ENCODE measurements around the gene PSMB3.

Gene PSMB3

GRCh38 chr17:38733982-38734973 lies 18.3 kb upstream of the PSMB3 start:
- no peak for DNase-seq (ENCODE audit: low spot score)

GRCh38 chr17:38735161-38735997 lies 17.2 kb upstream of the PSMB3 start:
- DNase-seq (ENCODE audit: low spot score): peak; percentile 68

- DNase-seq (ENCODE audit: low spot score): no peak
Observed at GRCh38 chr17:38738007-38738662, 14.4 kb upstream of the PSMB3 start.

- no peak for DNase-seq (ENCODE audit: low spot score)
Observed at GRCh38 chr17:38738686-38739085, 13.9 kb upstream of the PSMB3 start.

GRCh38 chr17:38739305-38739704 lies 13.2 kb upstream of the PSMB3 start:
- DNase-seq (ENCODE audit: low spot score): no peak

GRCh38 chr17:38740044-38740443 lies 12.5 kb upstream of the PSMB3 start:
- no peak for DNase-seq (ENCODE audit: low spot score)

- DNase-seq (ENCODE audit: low spot score): no peak
Observed at GRCh38 chr17:38740806-38741205, 11.7 kb upstream of the PSMB3 start.

- no peak for DNase-seq (ENCODE audit: low spot score)
Observed at GRCh38 chr17:38741461-38741860, 11.1 kb upstream of the PSMB3 start.

GRCh38 chr17:38741921-38742410 lies 10.6 kb upstream of the PSMB3 start:
- no peak for DNase-seq (ENCODE audit: low spot score)

- DNase-seq (ENCODE audit: low spot score): no peak
Observed at GRCh38 chr17:38742411-38743308, 9.9 kb upstream of the PSMB3 start.

- no peak for DNase-seq (ENCODE audit: low spot score)
Observed at GRCh38 chr17:38743556-38744171, 8.9 kb upstream of the PSMB3 start.

GRCh38 chr17:38745545-38745944 lies 7.0 kb upstream of the PSMB3 start:
- DNase-seq (ENCODE audit: low spot score): no peak

GRCh38 chr17:38746004-38746848 lies 6.3 kb upstream of the PSMB3 start:
- DNase-seq (ENCODE audit: low spot score): no peak

- no peak for DNase-seq (ENCODE audit: low spot score)
Observed at GRCh38 chr17:38746849-38747462, 5.6 kb upstream of the PSMB3 start.

GRCh38 chr17:38747463-38748148 lies 4.9 kb upstream of the PSMB3 start:
- no peak for DNase-seq (ENCODE audit: low spot score)

- no peak for DNase-seq (ENCODE audit: low spot score)
Observed at GRCh38 chr17:38748149-38748891, 4.2 kb upstream of the PSMB3 start, which contains the start of gene PCGF2. Gene PCGF2, minus strand, starts transcription at chr17:38748336. Its CDS starts 7,934 bp downstream, at chr17:38740402.

- DNase-seq (ENCODE audit: low spot score): no peak
Observed at GRCh38 chr17:38748892-38749222, 3.7 kb upstream of the PSMB3 start.
